Measurements from ENCODE around the gene GTF2H4. TPM values are rescaled to one million over a fixed set of nuclear protein-coding genes. Genes with fewer than 3 reads are reported as not detected.

Gene GTF2H4
- total and polyA plus RNA-seq, 10 of the 15 experiments (the other 5 are each of a cell fraction or from before 2014, with no cell fraction given) = 1.1 to 43.8 (median 18.9) TPM

DNA sequence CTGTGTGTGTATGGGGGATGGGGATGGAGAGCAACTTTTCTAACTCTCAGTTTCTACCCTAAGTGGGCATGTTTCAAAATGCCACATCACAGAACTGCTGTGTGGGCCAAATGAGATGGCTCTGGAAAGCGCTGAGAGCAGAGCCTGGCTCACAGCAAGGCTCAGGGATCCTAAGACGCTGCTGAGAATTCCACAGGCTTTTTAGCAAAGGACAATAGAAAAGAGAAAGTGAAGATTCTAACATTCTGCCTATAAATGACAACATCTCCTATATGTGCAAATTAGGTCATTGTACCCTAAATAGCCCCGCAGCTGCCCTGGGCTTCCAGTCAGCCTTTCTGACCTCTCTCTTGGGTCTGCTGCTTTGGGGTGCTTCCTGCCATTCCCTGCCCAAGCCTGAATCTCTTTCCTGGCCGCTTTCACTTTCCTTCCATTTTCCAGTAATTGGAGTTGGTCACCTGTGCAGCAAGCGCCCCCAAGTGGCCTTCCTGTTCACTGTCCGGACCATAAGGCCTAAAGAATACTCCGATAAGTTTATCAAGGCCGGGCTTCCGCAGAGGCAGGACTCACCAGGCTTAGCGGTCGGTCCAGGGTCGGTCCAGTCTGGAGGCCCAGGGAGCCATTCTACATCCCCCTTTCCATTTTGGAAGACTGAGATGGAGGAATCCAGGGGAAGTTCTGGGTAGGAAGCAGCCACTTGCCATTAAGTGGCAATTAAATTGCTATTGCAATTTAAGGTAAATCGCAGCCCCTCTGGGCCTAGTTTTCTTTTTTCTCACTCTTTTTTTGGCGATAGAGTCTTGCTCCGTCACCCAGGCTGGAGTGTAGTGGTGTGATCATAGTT is 30.4 kb upstream of the GTF2H4 start:
- Histone ChIP-seq H3K27ac (ENCODE audit: control insufficient read depth, insufficient read depth) (peak overlapping the region; percentile 68), H3K4me1 (ENCODE audit: control insufficient read depth, insufficient read depth, low read length) (peaks cover 21% of the 10 kb centered on the region), H3K4me3 (peak overlapping the region; percentile 61), H3K4me2 (ENCODE audit: control insufficient read depth, insufficient read depth) (peak overlapping the region; percentile 73), H3K36me3 (ENCODE audit: control insufficient read depth in 2 of 2, insufficient read depth in 2 of 2, low read length in 1 of 2) (no peaks in the 10 kb centered on the region), H3K9me3 (replicated peaks; ENCODE audit: control insufficient read depth, insufficient read depth, low read length) (peaks cover under 1% of the 10 kb centered on the region; the same call in 2 of the 3 replicates), H3K79me2 (ENCODE audit: control insufficient read depth, insufficient read depth, low read length) (no peaks in the 10 kb centered on the region), H3K9ac (ENCODE audit: control insufficient read depth, insufficient read depth, low read length) (peak overlapping the region; percentile 49), H3K27me3 (replicated peaks in 1 of 2; ENCODE audit: control insufficient read depth in 2 of 2, insufficient read depth in 2 of 2, low read length in 1 of 2) (no peaks in the 10 kb centered on the region), H2AFZ (ENCODE audit: control insufficient read depth, low read depth, low read length) (peak overlapping the region; percentile 82), H4K20me1 (ENCODE audit: control insufficient read depth, insufficient read depth) (no peaks in the 10 kb centered on the region)
- ChIA-PET CTCF (interaction anchor here (0.7 to 5.0 kb wide), 23 partner anchors 10 to 336 kb away, joined by 3 to 90 read pairs (median 5); partner anchors contain the start of gene VARS2), POLR2A (interaction anchor here (0.6 to 1.6 kb wide), 9 partner anchors 20 to 199 kb away, joined by 3 to 7 read pairs (median 4); partner anchors contain the start of gene VARS2), SMC1A (ENCODE audit: uncharacterized antibody, unreplicated experiment) (interaction anchor here (0.7 to 6.1 kb wide), 26 partner anchors 9 to 280 kb away, joined by 3 to 72 read pairs (median 5); partner anchors contain the start of genes IER3 and VARS2), RAD21 (ENCODE audit: unreplicated experiment) (interaction anchor here (0.8 to 10.7 kb wide), 13 partner anchors 20 to 202 kb away, joined by 3 to 144 read pairs (median 6); partner anchors contain the start of genes FLOT1 and VARS2)
- WGBS (ENCODE audit: insufficient coverage, insufficient replicate concordance, low lambda C conversion rate, missing lambda C conversion rate) = 10% methylated on average over 15 of the region's 15 CpGs
- in situ Hi-C loops (cut with MboI) (loop anchor here (5.0 kb wide), 1 partner anchor 55 kb away; no protein-coding TSS in a partner anchor), intact Hi-C loops (cut with micrococcal nuclease; ENCODE audit: unreplicated experiment) (loop anchor here (1.0 to 5.0 kb wide), 3 partner anchors 49 to 195 kb away; no protein-coding TSS in a partner anchor)
- ATAC-seq (peak; percentile 91), DNase-seq (ENCODE audit: low read depth, low spot score) (peak; percentile 59), FAIRE-seq (peak; percentile 54)
- no TSS peak for BruUV-seq (replicated peaks)
- no peak for TF ChIP-seq LARP7 (IDR thresholded peaks at IDR 0.05)
- TF ChIP-seq RFX5 (IDR thresholded peaks at IDR 0.05; ENCODE audit: low read depth, low read length) = no peak
- no peak for TF ChIP-seq TAF1 (IDR thresholded peaks at IDR 0.05; ENCODE audit: borderline replicate concordance, low read depth, low read length)
- TF ChIP-seq TBL1XR1 (IDR thresholded peaks at IDR 0.05; ENCODE audit: low read depth, low read length) = no peak
- peak; percentile 95 to 97 for TF ChIP-seq IKZF2 (IDR thresholded peaks at IDR 0.05)
- no peak for TF ChIP-seq SUZ12 (IDR thresholded peaks at IDR 0.05; ENCODE audit: unreplicated experiment)
- TF ChIP-seq, protein P1, sequence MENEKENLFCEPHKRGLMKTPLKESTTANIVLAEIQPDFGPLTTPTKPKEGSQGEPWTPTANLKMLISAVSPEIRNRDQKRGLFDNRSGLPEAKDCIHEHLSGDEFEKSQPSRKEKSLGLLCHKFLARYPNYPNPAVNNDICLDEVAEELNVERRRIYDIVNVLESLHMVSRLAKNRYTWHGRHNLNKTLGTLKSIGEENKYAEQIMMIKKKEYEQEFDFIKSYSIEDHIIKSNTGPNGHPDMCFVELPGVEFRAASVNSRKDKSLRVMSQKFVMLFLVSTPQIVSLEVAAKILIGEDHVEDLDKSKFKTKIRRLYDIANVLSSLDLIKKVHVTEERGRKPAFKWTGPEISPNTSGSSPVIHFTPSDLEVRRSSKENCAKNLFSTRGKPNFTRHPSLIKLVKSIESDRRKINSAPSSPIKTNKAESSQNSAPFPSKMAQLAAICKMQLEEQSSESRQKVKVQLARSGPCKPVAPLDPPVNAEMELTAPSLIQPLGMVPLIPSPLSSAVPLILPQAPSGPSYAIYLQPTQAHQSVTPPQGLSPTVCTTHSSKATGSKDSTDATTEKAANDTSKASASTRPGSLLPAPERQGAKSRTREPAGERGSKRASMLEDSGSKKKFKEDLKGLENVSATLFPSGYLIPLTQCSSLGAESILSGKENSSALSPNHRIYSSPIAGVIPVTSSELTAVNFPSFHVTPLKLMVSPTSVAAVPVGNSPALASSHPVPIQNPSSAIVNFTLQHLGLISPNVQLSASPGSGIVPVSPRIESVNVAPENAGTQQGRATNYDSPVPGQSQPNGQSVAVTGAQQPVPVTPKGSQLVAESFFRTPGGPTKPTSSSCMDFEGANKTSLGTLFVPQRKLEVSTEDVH (IDR thresholded peaks at IDR 0.05; ENCODE audit: low read depth, partially characterized antibody) = peak; percentile 42
- peak; percentile 55 for TF ChIP-seq JUNB (IDR thresholded peaks at IDR 0.05)
- no peak for TF ChIP-seq RCOR1 (conservative IDR thresholded peaks at IDR 0.05; ENCODE audit: low read depth, low read length)
- peak; percentile 87 for TF ChIP-seq RELB (IDR thresholded peaks at IDR 0.05; ENCODE audit: low read depth)
- no peak for TF ChIP-seq ZNF687 (IDR thresholded peaks at IDR 0.05)
- TF ChIP-seq, protein P2, sequence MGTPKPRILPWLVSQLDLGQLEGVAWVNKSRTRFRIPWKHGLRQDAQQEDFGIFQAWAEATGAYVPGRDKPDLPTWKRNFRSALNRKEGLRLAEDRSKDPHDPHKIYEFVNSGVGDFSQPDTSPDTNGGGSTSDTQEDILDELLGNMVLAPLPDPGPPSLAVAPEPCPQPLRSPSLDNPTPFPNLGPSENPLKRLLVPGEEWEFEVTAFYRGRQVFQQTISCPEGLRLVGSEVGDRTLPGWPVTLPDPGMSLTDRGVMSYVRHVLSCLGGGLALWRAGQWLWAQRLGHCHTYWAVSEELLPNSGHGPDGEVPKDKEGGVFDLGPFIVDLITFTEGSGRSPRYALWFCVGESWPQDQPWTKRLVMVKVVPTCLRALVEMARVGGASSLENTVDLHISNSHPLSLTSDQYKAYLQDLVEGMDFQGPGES (IDR thresholded peaks at IDR 0.05) = no peak
